Measurements from ENCODE around the gene MAD1L1.

DNA sequence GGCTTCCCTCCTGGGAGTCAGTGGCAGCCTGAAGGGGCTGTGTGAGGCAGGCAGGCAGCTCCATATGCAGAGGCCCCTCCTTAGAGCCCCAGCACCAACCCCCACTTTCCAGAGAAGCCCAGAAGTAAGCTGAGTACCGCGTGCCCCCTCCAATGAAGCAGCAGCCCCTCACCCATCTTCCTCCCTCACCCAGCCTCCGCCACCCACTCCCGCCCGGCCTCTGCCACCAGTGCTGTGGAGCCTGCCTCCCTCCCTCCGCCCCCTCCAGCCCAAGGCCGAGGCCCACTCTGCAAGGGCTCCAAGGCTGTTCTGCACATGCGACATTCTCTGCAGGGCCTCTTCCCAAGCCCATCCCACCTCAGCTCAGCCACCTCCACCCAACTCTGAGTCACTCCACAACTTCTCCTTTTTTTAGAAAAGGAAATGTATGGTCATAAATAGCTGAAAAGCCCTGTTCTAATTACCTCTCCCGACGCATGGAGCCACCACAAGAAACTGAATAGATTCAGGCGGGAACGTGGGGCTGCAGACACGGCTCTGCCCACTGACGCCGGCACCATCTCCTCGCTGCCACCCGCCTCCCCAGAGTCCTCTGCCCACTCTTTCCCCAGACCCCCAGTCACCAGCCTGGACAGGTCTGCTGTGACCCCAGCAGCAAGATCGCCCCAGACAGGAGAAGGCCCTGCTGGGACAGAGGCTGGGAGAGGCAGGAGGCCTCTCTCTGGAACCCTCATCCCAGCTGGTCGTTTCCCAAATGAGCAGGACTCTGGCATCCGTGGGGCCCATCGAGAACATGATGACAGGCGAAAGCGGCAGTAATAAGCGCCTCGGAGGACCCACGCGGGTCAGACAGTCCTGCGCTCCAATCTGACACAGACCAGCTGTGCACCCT lies 213.9 kb downstream of the MAD1L1 start:
- no peak for TF ChIP-seq POLR2A (IDR thresholded peaks at IDR 0.05)
- TF ChIP-seq, protein P1, sequence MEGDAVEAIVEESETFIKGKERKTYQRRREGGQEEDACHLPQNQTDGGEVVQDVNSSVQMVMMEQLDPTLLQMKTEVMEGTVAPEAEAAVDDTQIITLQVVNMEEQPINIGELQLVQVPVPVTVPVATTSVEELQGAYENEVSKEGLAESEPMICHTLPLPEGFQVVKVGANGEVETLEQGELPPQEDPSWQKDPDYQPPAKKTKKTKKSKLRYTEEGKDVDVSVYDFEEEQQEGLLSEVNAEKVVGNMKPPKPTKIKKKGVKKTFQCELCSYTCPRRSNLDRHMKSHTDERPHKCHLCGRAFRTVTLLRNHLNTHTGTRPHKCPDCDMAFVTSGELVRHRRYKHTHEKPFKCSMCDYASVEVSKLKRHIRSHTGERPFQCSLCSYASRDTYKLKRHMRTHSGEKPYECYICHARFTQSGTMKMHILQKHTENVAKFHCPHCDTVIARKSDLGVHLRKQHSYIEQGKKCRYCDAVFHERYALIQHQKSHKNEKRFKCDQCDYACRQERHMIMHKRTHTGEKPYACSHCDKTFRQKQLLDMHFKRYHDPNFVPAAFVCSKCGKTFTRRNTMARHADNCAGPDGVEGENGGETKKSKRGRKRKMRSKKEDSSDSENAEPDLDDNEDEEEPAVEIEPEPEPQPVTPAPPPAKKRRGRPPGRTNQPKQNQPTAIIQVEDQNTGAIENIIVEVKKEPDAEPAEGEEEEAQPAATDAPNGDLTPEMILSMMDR (IDR thresholded peaks at IDR 0.05) = no peak
